Measurements from ENCODE around the gene BLNK. TPM values are rescaled to one million over a fixed set of nuclear protein-coding genes. Genes with fewer than 3 reads are reported as not detected.

BLNK gene
- polyA plus RNA-seq, 2 of the 4 experiments (the other 2 are of a cell fraction), result not detected

DNA sequence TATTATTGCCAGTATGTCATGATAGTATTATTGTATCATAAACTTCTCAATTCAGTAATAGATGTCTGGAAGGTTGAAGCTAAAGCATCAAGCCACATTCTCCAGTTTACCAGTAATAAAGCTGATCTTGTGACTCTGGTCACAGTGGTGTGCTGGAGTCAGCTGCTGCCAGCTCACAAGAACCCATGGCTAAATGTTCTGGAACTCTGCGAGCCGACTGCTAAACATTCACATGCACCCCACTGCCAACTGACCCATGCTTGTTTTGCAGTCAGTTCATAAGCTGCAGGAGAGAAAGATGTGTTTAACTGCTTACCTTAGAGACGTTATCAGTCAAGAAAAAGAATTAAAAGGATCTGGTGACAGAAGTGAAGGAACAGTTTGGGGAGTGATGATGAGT, 27.0 kb upstream of the BLNK start:
- CTCF ChIA-PET, result interaction anchor here (6.6 to 10.4 kb wide), 2 partner anchors 68 to 283 kb away, joined by 45 to 148 read pairs; no protein-coding TSS in a partner anchor
- TF ChIP-seq JUN (IDR thresholded peaks at IDR 0.05) (no peak), ESRRA (IDR thresholded peaks at IDR 0.05; ENCODE audit: borderline replicate concordance, low read length) (no peak), KDM1A (IDR thresholded peaks at IDR 0.05; ENCODE audit: low read depth) (no peak), FOSL2 (IDR thresholded peaks at IDR 0.05) (no peak), FOSL2 (CRISPR knock-in tag; IDR thresholded peaks at IDR 0.05) (no peak), MYC (IDR thresholded peaks at IDR 0.05; ENCODE audit: borderline replicate concordance, low read length) (no peak), ZNF302 (CRISPR knock-in tag; IDR thresholded peaks at IDR 0.05) (no peak), EP300 (IDR thresholded peaks at IDR 0.05) (no peak), RCOR1 (IDR thresholded peaks at IDR 0.05; ENCODE audit: low read depth, low read length) (no peak), SMC3 (IDR thresholded peaks at IDR 0.05) (no peak), BHLHE40 (IDR thresholded peaks at IDR 0.05; ENCODE audit: low read depth, low read length) (no peak), ZC3H11A (IDR thresholded peaks at IDR 0.05) (no peak), TFCP2L1 (CRISPR knock-in tag; IDR thresholded peaks at IDR 0.05) (no peak), ZSCAN20 (CRISPR knock-in tag; IDR thresholded peaks at IDR 0.05) (no peak), PHF8 (IDR thresholded peaks at IDR 0.05; ENCODE audit: borderline replicate concordance, low read depth) (no peak), POLR2A (IDR thresholded peaks at IDR 0.05; ENCODE audit: low read length) (no peak)
- TF ChIP-seq, protein P1, sequence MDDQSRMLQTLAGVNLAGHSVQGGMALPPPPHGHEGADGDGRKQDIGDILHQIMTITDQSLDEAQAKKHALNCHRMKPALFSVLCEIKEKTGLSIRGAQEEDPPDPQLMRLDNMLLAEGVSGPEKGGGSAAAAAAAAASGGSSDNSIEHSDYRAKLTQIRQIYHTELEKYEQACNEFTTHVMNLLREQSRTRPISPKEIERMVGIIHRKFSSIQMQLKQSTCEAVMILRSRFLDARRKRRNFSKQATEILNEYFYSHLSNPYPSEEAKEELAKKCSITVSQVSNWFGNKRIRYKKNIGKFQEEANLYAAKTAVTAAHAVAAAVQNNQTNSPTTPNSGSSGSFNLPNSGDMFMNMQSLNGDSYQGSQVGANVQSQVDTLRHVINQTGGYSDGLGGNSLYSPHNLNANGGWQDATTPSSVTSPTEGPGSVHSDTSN (IDR thresholded peaks at IDR 0.05), result no peak
- TF ChIP-seq, protein P2, sequence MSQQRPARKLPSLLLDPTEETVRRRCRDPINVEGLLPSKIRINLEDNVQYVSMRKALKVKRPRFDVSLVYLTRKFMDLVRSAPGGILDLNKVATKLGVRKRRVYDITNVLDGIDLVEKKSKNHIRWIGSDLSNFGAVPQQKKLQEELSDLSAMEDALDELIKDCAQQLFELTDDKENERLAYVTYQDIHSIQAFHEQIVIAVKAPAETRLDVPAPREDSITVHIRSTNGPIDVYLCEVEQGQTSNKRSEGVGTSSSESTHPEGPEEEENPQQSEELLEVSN (IDR thresholded peaks at IDR 0.05; ENCODE audit: borderline replicate concordance, low read depth), result no peak
- TF ChIP-seq, protein P3, sequence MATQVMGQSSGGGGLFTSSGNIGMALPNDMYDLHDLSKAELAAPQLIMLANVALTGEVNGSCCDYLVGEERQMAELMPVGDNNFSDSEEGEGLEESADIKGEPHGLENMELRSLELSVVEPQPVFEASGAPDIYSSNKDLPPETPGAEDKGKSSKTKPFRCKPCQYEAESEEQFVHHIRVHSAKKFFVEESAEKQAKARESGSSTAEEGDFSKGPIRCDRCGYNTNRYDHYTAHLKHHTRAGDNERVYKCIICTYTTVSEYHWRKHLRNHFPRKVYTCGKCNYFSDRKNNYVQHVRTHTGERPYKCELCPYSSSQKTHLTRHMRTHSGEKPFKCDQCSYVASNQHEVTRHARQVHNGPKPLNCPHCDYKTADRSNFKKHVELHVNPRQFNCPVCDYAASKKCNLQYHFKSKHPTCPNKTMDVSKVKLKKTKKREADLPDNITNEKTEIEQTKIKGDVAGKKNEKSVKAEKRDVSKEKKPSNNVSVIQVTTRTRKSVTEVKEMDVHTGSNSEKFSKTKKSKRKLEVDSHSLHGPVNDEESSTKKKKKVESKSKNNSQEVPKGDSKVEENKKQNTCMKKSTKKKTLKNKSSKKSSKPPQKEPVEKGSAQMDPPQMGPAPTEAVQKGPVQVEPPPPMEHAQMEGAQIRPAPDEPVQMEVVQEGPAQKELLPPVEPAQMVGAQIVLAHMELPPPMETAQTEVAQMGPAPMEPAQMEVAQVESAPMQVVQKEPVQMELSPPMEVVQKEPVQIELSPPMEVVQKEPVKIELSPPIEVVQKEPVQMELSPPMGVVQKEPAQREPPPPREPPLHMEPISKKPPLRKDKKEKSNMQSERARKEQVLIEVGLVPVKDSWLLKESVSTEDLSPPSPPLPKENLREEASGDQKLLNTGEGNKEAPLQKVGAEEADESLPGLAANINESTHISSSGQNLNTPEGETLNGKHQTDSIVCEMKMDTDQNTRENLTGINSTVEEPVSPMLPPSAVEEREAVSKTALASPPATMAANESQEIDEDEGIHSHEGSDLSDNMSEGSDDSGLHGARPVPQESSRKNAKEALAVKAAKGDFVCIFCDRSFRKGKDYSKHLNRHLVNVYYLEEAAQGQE (IDR thresholded peaks at IDR 0.05), result no peak
- TF ChIP-seq, protein P4, sequence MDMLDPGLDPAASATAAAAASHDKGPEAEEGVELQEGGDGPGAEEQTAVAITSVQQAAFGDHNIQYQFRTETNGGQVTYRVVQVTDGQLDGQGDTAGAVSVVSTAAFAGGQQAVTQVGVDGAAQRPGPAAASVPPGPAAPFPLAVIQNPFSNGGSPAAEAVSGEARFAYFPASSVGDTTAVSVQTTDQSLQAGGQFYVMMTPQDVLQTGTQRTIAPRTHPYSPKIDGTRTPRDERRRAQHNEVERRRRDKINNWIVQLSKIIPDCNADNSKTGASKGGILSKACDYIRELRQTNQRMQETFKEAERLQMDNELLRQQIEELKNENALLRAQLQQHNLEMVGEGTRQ (IDR thresholded peaks at IDR 0.05), result no peak
- ATAC-seq, result no peak
- Histone ChIP-seq H3K4me2 (no peak overlapping the region), H3K4me3 (no peak overlapping the region), H3K4me1 (no peaks in the 10 kb centered on the region), H3K9me3 (no peaks in the 10 kb centered on the region), H3K27ac (no peak overlapping the region)
- POLR2A ChIA-PET, result no interaction called here
- no peak for FAIRE-seq
- 59% methylated on average over 3 of the region's 3 CpGs for WGBS (ENCODE audit: missing lambda C conversion rate)
- DNase-seq (ENCODE audit: low read depth in 1 of 2, low spot score in 1 of 2), result no peak

DNA sequence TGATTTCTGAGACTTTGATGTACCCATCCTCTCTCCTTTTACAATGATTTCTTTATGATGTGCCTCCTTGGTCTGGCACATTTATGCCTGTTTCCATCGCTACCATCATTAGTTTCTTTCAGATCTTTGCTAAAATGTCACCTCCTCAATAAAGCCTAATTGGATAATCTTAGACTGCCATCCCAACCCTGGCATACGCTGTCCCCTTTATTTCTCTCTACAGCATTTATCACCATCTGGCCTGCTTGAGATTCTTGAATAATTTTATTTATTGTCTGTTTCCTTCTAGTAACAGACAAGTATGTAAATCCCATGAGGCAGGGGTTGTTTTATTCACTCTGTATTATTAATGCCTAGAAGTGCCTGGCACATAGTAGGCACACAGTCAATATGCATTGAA, 26.1 kb upstream of the BLNK start:
- H3K4me3 ChIP-seq, result no peak overlapping the region
- whole genome bisulfite sequencing (ENCODE audit: missing lambda C conversion rate), result 27% methylated on average over 2 of the region's 2 CpGs
- DNase-seq (ENCODE audit: low read depth in 1 of 2, low spot score in 1 of 2), result no peak
- FAIRE-seq, result no peak
- no peak for ATAC-seq
- no peak overlapping the region for H3K4me2 ChIP-seq
- H3K9me3 ChIP-seq, result no peaks in the 10 kb centered on the region
- CTCF ChIA-PET, result interaction anchor here (6.6 to 10.4 kb wide), 2 partner anchors 67 to 282 kb away, joined by 45 to 148 read pairs; no protein-coding TSS in a partner anchor
- H3K4me1 ChIP-seq, result no peaks in the 10 kb centered on the region
- H3K27ac ChIP-seq, result no peak overlapping the region
- POLR2A ChIA-PET, result no interaction called here
- no peak for TF ChIP-seq FOSB (CRISPR knock-in tag; IDR thresholded peaks at IDR 0.05)
- no peak for TF ChIP-seq MAZ (IDR thresholded peaks at IDR 0.05; ENCODE audit: borderline replicate concordance, low read depth, low read length)
- no peak for TF ChIP-seq EHF (CRISPR knock-in tag; IDR thresholded peaks at IDR 0.05)
- TF ChIP-seq POLR2AphosphoS2 (conservative IDR thresholded peaks at IDR 0.05; ENCODE audit: low read length), result no peak
- TF ChIP-seq, protein P5, sequence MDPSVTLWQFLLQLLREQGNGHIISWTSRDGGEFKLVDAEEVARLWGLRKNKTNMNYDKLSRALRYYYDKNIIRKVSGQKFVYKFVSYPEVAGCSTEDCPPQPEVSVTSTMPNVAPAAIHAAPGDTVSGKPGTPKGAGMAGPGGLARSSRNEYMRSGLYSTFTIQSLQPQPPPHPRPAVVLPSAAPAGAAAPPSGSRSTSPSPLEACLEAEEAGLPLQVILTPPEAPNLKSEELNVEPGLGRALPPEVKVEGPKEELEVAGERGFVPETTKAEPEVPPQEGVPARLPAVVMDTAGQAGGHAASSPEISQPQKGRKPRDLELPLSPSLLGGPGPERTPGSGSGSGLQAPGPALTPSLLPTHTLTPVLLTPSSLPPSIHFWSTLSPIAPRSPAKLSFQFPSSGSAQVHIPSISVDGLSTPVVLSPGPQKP (IDR thresholded peaks at IDR 0.05; ENCODE audit: low read depth, low read length), result no peak
- TF ChIP-seq ZNF302 (CRISPR knock-in tag; IDR thresholded peaks at IDR 0.05), result no peak
- no peak for TF ChIP-seq HOXB13 (CRISPR knock-in tag; IDR thresholded peaks at IDR 0.05; ENCODE audit: low read depth)
- TF ChIP-seq, protein P4 (IDR thresholded peaks at IDR 0.05), result no peak
- TF ChIP-seq, protein P6, sequence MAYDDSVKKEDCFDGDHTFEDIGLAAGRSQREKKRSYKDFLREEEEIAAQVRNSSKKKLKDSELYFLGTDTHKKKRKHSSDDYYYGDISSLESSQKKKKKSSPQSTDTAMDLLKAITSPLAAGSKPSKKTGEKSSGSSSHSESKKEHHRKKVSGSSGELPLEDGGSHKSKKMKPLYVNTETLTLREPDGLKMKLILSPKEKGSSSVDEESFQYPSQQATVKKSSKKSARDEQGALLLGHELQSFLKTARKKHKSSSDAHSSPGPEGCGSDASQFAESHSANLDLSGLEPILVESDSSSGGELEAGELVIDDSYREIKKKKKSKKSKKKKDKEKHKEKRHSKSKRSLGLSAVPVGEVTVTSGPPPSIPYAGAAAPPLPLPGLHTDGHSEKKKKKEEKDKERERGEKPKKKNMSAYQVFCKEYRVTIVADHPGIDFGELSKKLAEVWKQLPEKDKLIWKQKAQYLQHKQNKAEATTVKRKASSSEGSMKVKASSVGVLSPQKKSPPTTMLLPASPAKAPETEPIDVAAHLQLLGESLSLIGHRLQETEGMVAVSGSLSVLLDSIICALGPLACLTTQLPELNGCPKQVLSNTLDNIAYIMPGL (CRISPR knock-in tag; IDR thresholded peaks at IDR 0.05; ENCODE audit: borderline replicate concordance), result no peak
- TF ChIP-seq CHD4 (IDR thresholded peaks at IDR 0.05; ENCODE audit: borderline replicate concordance), result no peak
- TF ChIP-seq BHLHE40 (IDR thresholded peaks at IDR 0.05; ENCODE audit: low read depth, low read length), result no peak
- TF ChIP-seq, protein P7, sequence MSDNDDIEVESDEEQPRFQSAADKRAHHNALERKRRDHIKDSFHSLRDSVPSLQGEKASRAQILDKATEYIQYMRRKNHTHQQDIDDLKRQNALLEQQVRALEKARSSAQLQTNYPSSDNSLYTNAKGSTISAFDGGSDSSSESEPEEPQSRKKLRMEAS (IDR thresholded peaks at IDR 0.05), result no peak
- TF ChIP-seq RCOR1 (IDR thresholded peaks at IDR 0.05; ENCODE audit: low read depth, low read length), result no peak
